Ovary (tissue), 9 donors: ENCODE measurements around the gene CERS6. TPM values are rescaled to one million over a fixed set of nuclear protein-coding genes. Genes with fewer than 3 reads are reported as not detected.

ENCODE experiments used
- DNase-seq, 5 donors: peaks; one replicate each; pipeline ENCODE4 v3.0.0-alpha.2; 2019 to 2020
- H3K27ac ChIP-seq, 2 donors: fragments of 200-600 bp; one replicate each; pipeline versions ENCODE4 v1.5.1 to v1.8.0; 2019 to 2022
- H3K27me3 ChIP-seq: fragments of 200-600 bp; one replicate; pipeline ENCODE4 v1.8.0; 2022
- H3K36me3 ChIP-seq: fragments of 200-600 bp; sonication (generic); one replicate; pipeline ENCODE4 v1.5.1; 2019
- H3K4me1 ChIP-seq: one replicate; pipeline ENCODE4 v1.8.1; 2013; ENCODE audit warnings: mild to moderate bottlenecking, moderate library complexity; ENCODE audit not compliant: insufficient read depth
- H3K4me3 ChIP-seq: fragments of 200-600 bp; sonication (generic); one replicate; pipeline ENCODE4 v1.5.1; 2017
- H3K9me3 ChIP-seq, 2 donors: fragments of 200-600 bp in 1 of 2; sonication (generic) in 1 of 2; one replicate each; pipeline versions ENCODE4 v1.5.1 to v1.8.1; 2013 to 2019; ENCODE audit warnings: mild to moderate bottlenecking in 1 of 2, moderate library complexity in 1 of 2
- CTCF ChIP-seq, 3 donors: fragments of 450-650 bp in 2 of 3; fragments of 200-600 bp in 1 of 3; IDR thresholded peaks; one replicate each; pipeline versions ENCODE4 v1.5.1 to v1.8.0; 2016 to 2022; ENCODE audit warnings: antibody characterized with exemption in 3 of 3, mild to moderate bottlenecking in 1 of 3
- EP300 ChIP-seq: sonication (generic); formaldehyde crosslinking; IDR thresholded peaks from one replicate; pipeline ENCODE4 v1.6.1; 2017; ENCODE audit warnings: antibody characterized with exemption
- POLR2A ChIP-seq: fragments of 450-650 bp; IDR thresholded peaks from one replicate; pipeline ENCODE4 v1.6.1; 2017; ENCODE audit warnings: antibody characterized with exemption, mild to moderate bottlenecking, moderate library complexity
- WGBS, 3 donors: extraction: QIAGEN DNeasy Blood & Tissue Kit in 1 of 3; methylation state at CpG; one replicate each; pipeline versions ENCODE4 v1.1.5 to v1.1.7; 2013 to 2017; 5-methylcytosine and 5-hydroxymethylcytosine counted together
- intact Hi-C, 4 donors: fragments of 100-400 bp; cut with DNase I; formaldehyde crosslinking; loops; one replicate each; pipeline versions ENCODE4 v1.11.0 to v1.15.1; 2022 to 2023
- polyA plus RNA-seq, 2 donors: library from polyadenylated mRNA; stranded (reverse); fragments of 200-250 nt in 1 of 2; fragments of 350-450 nt in 1 of 2; fragmentation: Illumina TruSeq in 1 of 2; extraction: RNeasy Lipid Tissue Mini Kit (QIAGEN cat#74804) in 1 of 2; gene quantifications; one replicate each; pipeline ENCODE4 v1.2.3, GENCODE V29; 2013 to 2014
- total RNA-seq, 7 donors: library from RNA; depleted of rRNA in 2 of 7; stranded (reverse); fragments of >200 nt in 2 of 7; fragmentation: NEBNext Ultra II Directional in 3 of 7; extraction: Animal tissue kit (Norgen Biotek cat#: 25700) in 3 of 7; gene quantifications; one replicate each; pipeline versions ENCODE4 v1.1.0 to v1.2.4, GENCODE V29; 2016 to 2023
- donor health status: DM: no; HTN: no; CAD: no; lungs with moderate emphysema.
- donor health status: DM: no; HTN: no; CAD: no.
- donor health status: Bipolar disorder and iron deficiency.
- donor health status: DM: yes; HTN: yes; CAD: no.
- donor health status: DM: no; HTN: no; CAD: no.
- donor health status: DM: yes; HTN: yes; CAD: no.

CERS6 gene
- total and polyA plus RNA-seq, 9 donors = 11.5 to 30.8 (median 24.9) TPM

GRCh38 chr2:168814939-168815907 is 359.2 kb downstream of the CERS6 start:
- H3K9me3 ChIP-seq = no peaks in the 10 kb centered on the region
- no peaks in the 10 kb centered on the region for H3K36me3 ChIP-seq
- no peak for DNase-seq
- TF ChIP-seq POLR2A (no peak), EP300 (no peak)
- no peak overlapping the region for H3K4me3 ChIP-seq
- H3K27me3 ChIP-seq = no peaks in the 10 kb centered on the region
- intact Hi-C loops = no loop called here
- WGBS, 3 donors = 95 to 100% (median 99%) methylated on average over 1 of the region's 1 CpG
- H3K27ac ChIP-seq = no peak overlapping the region
- H3K4me1 ChIP-seq = peaks cover 10% of the 10 kb centered on the region

- H3K9me3 ChIP-seq = no peaks in the 10 kb centered on the region
- intact Hi-C loops = no loop called here
- WGBS, 3 donors = 86 to 95% (median 92%) methylated on average over 3 of the region's 3 CpGs
- no peak for TF ChIP-seq EP300
- no peak for TF ChIP-seq POLR2A
- TF ChIP-seq CTCF (IDR thresholded peaks at IDR 0.05) = no peak
- H3K36me3 ChIP-seq = no peaks in the 10 kb centered on the region
- no peaks in the 10 kb centered on the region for H3K27me3 ChIP-seq
- no peak for DNase-seq
- peaks cover 10% of the 10 kb centered on the region for H3K4me1 ChIP-seq
- no peak overlapping the region for H3K4me3 ChIP-seq
- H3K27ac ChIP-seq = no peak overlapping the region
Measured at GRCh38 chr2:168816369-168816768, 360.3 kb downstream of the CERS6 start.

DNA sequence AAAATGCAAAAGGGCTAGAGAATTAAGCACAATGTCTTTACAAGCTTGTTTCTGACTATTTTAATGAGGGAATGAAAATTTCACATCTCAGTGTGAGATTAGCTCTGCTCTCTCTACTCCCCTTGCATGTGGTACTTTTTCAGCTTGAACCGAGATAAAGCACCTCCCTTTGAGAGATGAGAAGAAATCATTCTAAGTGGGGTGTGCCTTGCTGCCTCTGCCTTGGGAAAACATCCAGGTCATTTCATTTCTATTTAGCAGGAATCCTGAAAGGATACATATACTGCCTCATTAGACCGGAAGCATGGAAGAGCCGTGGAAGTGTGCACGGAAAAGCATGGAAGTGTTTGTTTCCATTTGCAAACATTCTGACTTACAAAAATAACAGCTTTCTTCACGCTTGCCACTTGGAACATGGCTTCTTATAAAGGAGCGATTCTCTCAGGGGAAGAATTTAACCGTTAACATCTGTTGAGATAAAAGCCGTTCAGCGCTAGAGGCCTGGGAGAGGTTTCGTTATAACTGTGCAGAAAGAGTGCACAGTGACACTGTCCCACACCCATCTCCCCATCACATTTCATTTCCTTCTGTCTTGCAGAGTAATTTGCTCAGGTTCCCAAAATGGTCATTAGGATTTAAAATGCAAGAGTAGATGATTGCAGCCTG is 363.1 kb downstream of the CERS6 start:
- WGBS, 3 donors = 10 to 16% (median 10%) methylated on average over 10 of the region's 10 CpGs
- intact Hi-C loops = no loop called here
- peaks cover 1% of the 10 kb centered on the region for H3K4me1 ChIP-seq
- no peak overlapping the region for H3K27ac ChIP-seq
- H3K27me3 ChIP-seq = no peaks in the 10 kb centered on the region
- no peaks in the 10 kb centered on the region for H3K36me3 ChIP-seq
- no peak overlapping the region for H3K4me3 ChIP-seq
- TF ChIP-seq EP300 = no peak
- TF ChIP-seq CTCF (IDR thresholded peaks at IDR 0.05) = no peak
- no peaks in the 10 kb centered on the region for H3K9me3 ChIP-seq
- DNase-seq = no peak

GRCh38 chr2:168819829-168820489 is 363.9 kb downstream of the CERS6 start:
- no peak for TF ChIP-seq CTCF (IDR thresholded peaks at IDR 0.05)
- TF ChIP-seq EP300 = no peak
- TF ChIP-seq POLR2A = no peak
- no peak for DNase-seq
- Histone ChIP-seq H3K4me1 (peaks cover under 1% of the 10 kb centered on the region), H3K4me3 (no peak overlapping the region), H3K27ac (no peak overlapping the region), H3K36me3 (no peaks in the 10 kb centered on the region), H3K27me3 (no peaks in the 10 kb centered on the region), H3K9me3 (no peaks in the 10 kb centered on the region)
- 86 to 96% (median 95%) methylated on average over 6 of the region's 6 CpGs for WGBS, 3 donors
- intact Hi-C loops = no loop called here
